Esophagus squamous epithelium (tissue), 4 donors: ENCODE data around the gene SLC6A3.

ENCODE experiments used
- CTCF ChIP-seq, 6 experiments: fragments of 450-650 bp in 4 of 6; fragments of 200-600 bp in 2 of 6; sonication (generic) in 2 of 6; IDR thresholded peaks; one replicate each; pipeline ENCODE4 v1.5.1; 2016 to 2019; ENCODE audit warnings: antibody characterized with exemption in 6 of 6, mild to moderate bottlenecking in 4 of 6, moderate library complexity in 4 of 6
- POLR2A ChIP-seq, 4 donors: fragments of 450-650 bp; IDR thresholded peaks; one replicate each; pipeline ENCODE4 v1.6.1; 2017; ENCODE audit warnings: antibody characterized with exemption in 4 of 4, mild to moderate bottlenecking in 4 of 4, moderate library complexity in 3 of 4

- TF ChIP-seq CTCF (IDR thresholded peaks at IDR 0.05) (no peak), POLR2A (IDR thresholded peaks at IDR 0.05) (no peak)
Measured at GRCh38 chr5:1492757-1493156, 47.5 kb upstream of the SLC6A3 start.
